ENCODE data around the gene DNAJC5G. TPM values are rescaled to one million over a fixed set of nuclear protein-coding genes. Genes with fewer than 3 reads are reported as not detected.

The DNAJC5G gene
- total and polyA plus RNA-seq, 2 donors (not counting 3 experiments of a cell fraction or from before 2014, with no cell fraction given) = 0.77 to 1.4 TPM

- H3K79me2 ChIP-seq (ENCODE audit: control insufficient read depth, insufficient read depth, low read length) = no peaks in the 10 kb centered on the region
- H2AFZ ChIP-seq (ENCODE audit: low read depth, low read length) = no peak overlapping the region
- H3K27ac ChIP-seq (ENCODE audit: insufficient read depth, low read depth, low read length) = no peak overlapping the region
- H3K27me3 ChIP-seq (ENCODE audit: control insufficient read depth in 2 of 2, insufficient read depth in 2 of 2, low read length in 2 of 2) = no peaks in the 10 kb centered on the region
- POLR2A ChIA-PET = no interaction called here
- dilution Hi-C loops (cut with MboI; ENCODE audit: extremely low pct_ligation_motif_present, low sequenced_read_pairs) (no loop called here), intact Hi-C loops (cut with micrococcal nuclease) (no loop called here)
- TF ChIP-seq JUN (IDR thresholded peaks at IDR 0.05; ENCODE audit: borderline replicate concordance, insufficient read depth, insufficient read length, low read depth) (no peak), FOS (IDR thresholded peaks at IDR 0.05; ENCODE audit: borderline replicate concordance, insufficient read depth, low read length) (no peak), EZH2 (IDR thresholded peaks at IDR 0.05; ENCODE audit: borderline replicate concordance, low read depth, low read length, severe bottlenecking) (no peak), MAX (IDR thresholded peaks at IDR 0.05; ENCODE audit: insufficient read depth, insufficient read length) (no peak), GATA2 (IDR thresholded peaks at IDR 0.05; ENCODE audit: insufficient read depth, insufficient read length, low read depth, low read length) (no peak), MYC (IDR thresholded peaks at IDR 0.05; ENCODE audit: low read depth, low read length) (no peak), POLR2A (IDR thresholded peaks at IDR 0.05; ENCODE audit: low read depth, low read length) (no peak), CTCF (IDR thresholded peaks at IDR 0.05; ENCODE audit: extremely low read depth in 1 of 2, insufficient read depth in 1 of 2, low read depth in 1 of 2, low read length in 2 of 2) (no peak), POLR2AphosphoS5 (IDR thresholded peaks at IDR 0.05; ENCODE audit: insufficient read depth, low read depth, low read length) (no peak)
- no peaks in the 10 kb centered on the region for H3K36me3 ChIP-seq (ENCODE audit: control insufficient read depth in 2 of 2, extremely low read depth in 1 of 2, insufficient read depth in 2 of 2, low read length in 2 of 2)
- no peak for DNase-seq (ENCODE audit: low read depth, low spot score)
- H3K4me3 ChIP-seq (replicated peaks in 1 of 3; ENCODE audit: insufficient read depth in 1 of 3, low read depth in 1 of 3, low read length in 3 of 3) = no peak overlapping the region
- no peak for FAIRE-seq
- BruUV-seq (replicated peaks) = no TSS peak
- H3K9me1 ChIP-seq (replicated peaks; ENCODE audit: control insufficient read depth, extremely low read depth, insufficient read depth, low read length) = no peaks in the 10 kb centered on the region
- no peak overlapping the region for H3K4me2 ChIP-seq (ENCODE audit: insufficient read depth, low read length)
- no peaks in the 10 kb centered on the region for H3K9me3 ChIP-seq (replicated peaks; ENCODE audit: control insufficient read depth, insufficient read depth, low read length)
- no peak overlapping the region for H3K9ac ChIP-seq (replicated peaks; ENCODE audit: extremely low read depth, insufficient read depth, low read length)
- CTCF ChIA-PET = interaction anchor here (2.1 to 2.3 kb wide), 2 partner anchors 17 to 48 kb away, joined by 4 to 8 read pairs; no protein-coding TSS in a partner anchor
- peaks cover 19% of the 10 kb centered on the region for H3K4me1 ChIP-seq (ENCODE audit: control insufficient read depth, extremely low read depth, insufficient read depth, low read length)
- H4K20me1 ChIP-seq (replicated peaks; ENCODE audit: control insufficient read depth, extremely low read depth, insufficient read depth, low read length) = no peaks in the 10 kb centered on the region
Observed at GRCh38 chr2:27296481-27296880, 21.2 kb downstream of the DNAJC5G start.

Measured in endothelial cell of umbilical vein (primary cell).